HEK293 (cell line): ENCODE measurements around the gene SFTPD.

Source experiments
- CTCF ChIP-seq: fragments of 450-650 bp; formaldehyde crosslinking; IDR thresholded peaks from 2 replicates; pipeline ENCODE4 v1.5.1; 2016; ENCODE audit warnings: missing biosample characterization, missing genetic modification characterization
- KLF10 ChIP-seq: fragments of 450-650 bp; IDR thresholded peaks from 2 replicates; pipeline ENCODE4 v1.5.1; 2018; ENCODE audit warnings: missing biosample characterization, mild to moderate bottlenecking, missing genetic modification characterization
- PBX3 ChIP-seq: sonication (generic); formaldehyde crosslinking; IDR thresholded peaks from 2 replicates; pipeline ENCODE4 v1.8.1; 2022; ENCODE audit warnings: mild to moderate bottlenecking, moderate library complexity, missing genetic modification reagents
- ZBTB44 ChIP-seq: fragments of 450-650 bp; IDR thresholded peaks from 2 replicates; pipeline ENCODE4 v1.5.1; 2018; ENCODE audit warnings: missing biosample characterization, mild to moderate bottlenecking, missing genetic modification characterization
- ZBTB49 ChIP-seq: fragments of 450-650 bp; formaldehyde crosslinking; IDR thresholded peaks from 2 replicates; pipeline ENCODE4 v1.5.1; 2016; ENCODE audit warnings: missing biosample characterization, missing genetic modification characterization, low read depth
- ZEB2 ChIP-seq: fragments of 450-650 bp; formaldehyde crosslinking; IDR thresholded peaks from 2 replicates; pipeline ENCODE4 v1.5.1; 2016; ENCODE audit warnings: missing biosample characterization, missing genetic modification characterization
- ZNF10 ChIP-seq: fragments of 450-650 bp; formaldehyde crosslinking; IDR thresholded peaks from 2 replicates; pipeline ENCODE4 v1.5.1; 2017; ENCODE audit warnings: missing biosample characterization, missing genetic modification characterization
- ZNF184 ChIP-seq: fragments of 450-650 bp; IDR thresholded peaks from 2 replicates; pipeline ENCODE4 v1.5.1; 2018; ENCODE audit warnings: missing biosample characterization, mild to moderate bottlenecking, missing genetic modification characterization
- ZNF335 ChIP-seq: fragments of 450-650 bp; formaldehyde crosslinking; conservative IDR thresholded peaks from 2 replicates; pipeline ENCODE4 v1.5.1; 2016; ENCODE audit warnings: missing biosample characterization, missing genetic modification characterization
- ZNF449 ChIP-seq: fragments of 450-650 bp; formaldehyde crosslinking; IDR thresholded peaks from 2 replicates; pipeline ENCODE4 v1.5.1; 2017; ENCODE audit warnings: missing biosample characterization, mild to moderate bottlenecking, missing genetic modification characterization, moderate library complexity
- ZNF513 ChIP-seq: fragments of 450-650 bp; IDR thresholded peaks from 2 replicates; pipeline ENCODE4 v1.5.1; 2018; ENCODE audit warnings: missing biosample characterization, missing genetic modification characterization
- ZNF747 ChIP-seq: fragments of 450-650 bp; formaldehyde crosslinking; IDR thresholded peaks from 2 replicates; pipeline ENCODE4 v1.5.1; 2016; ENCODE audit warnings: missing biosample characterization, missing genetic modification characterization
- ZSCAN4 ChIP-seq: fragments of 450-650 bp; formaldehyde crosslinking; IDR thresholded peaks from 2 replicates; pipeline ENCODE4 v1.5.1; 2017; ENCODE audit warnings: missing biosample characterization, missing genetic modification characterization

- TF ChIP-seq CTCF = no peak
- no peak for TF ChIP-seq ZNF335 (tag by site-specific recombination)
- no peak for TF ChIP-seq ZNF449 (tag by site-specific recombination)
- TF ChIP-seq ZNF513 (tag by site-specific recombination) = no peak
- no peak for TF ChIP-seq ZBTB44 (tag by site-specific recombination)
- no peak for TF ChIP-seq KLF10 (tag by site-specific recombination)
- TF ChIP-seq ZEB2 = no peak
- no peak for TF ChIP-seq PBX3
- TF ChIP-seq ZNF184 (tag by site-specific recombination) = no peak
- no peak for TF ChIP-seq ZNF747 (tag by site-specific recombination)
- no peak for TF ChIP-seq ZSCAN4 (tag by site-specific recombination)
- TF ChIP-seq ZBTB49 (tag by site-specific recombination) = no peak
- no peak for TF ChIP-seq ZNF10 (tag by site-specific recombination)
Measured at GRCh38 chr10:79939969-79940368, 8.9 kb downstream of the SFTPD start.
